GM12878 (cell line): ENCODE measurements around the gene SYNDIG1. TPM values are rescaled to one million over a fixed set of nuclear protein-coding genes. Genes with fewer than 3 reads are reported as not detected.

ENCODE experiments used
- ATAC-seq: fragments of 200-7000 bp; cut with Tn5 transposase; 3 replicates; pipeline ENCODE4 v1.9.1; 2020; ENCODE audit warnings: mild to moderate bottlenecking, moderate library complexity
- BruUV-seq: library from RNA; stranded (reverse); fragments of 400-500 nt; replicated peaks from 2 replicates; lab custom pipeline; 2021; lab: Mats Ljungman, UMichigan
- CTCF ChIA-PET: fragments of 300-600 bp; sonication (Branson Sonifier 250); formaldehyde crosslinking; extraction: SDS; loops from one replicate; lab custom pipeline; 2021; ENCODE audit warnings: inconsistent platforms; lab: Yijun Ruan, JAX
- POLR2A ChIA-PET: fragments of 350-600 bp; formaldehyde crosslinking; extraction: SDS; loops from one replicate; lab custom pipeline; 2021; ENCODE audit warnings: inconsistent platforms; lab: Charles Lee
- RAD21 ChIA-PET: fragments of 300-600 bp; sonication (Branson Sonifier 250); formaldehyde crosslinking; loops from one replicate; lab custom pipeline; 2023; ENCODE audit warnings: antibody characterized with exemption; ENCODE audit not compliant: unreplicated experiment; lab: Charles Lee
- SMC1A ChIA-PET: fragments of 300-600 bp; sonication (Branson Sonifier 250); formaldehyde crosslinking; loops from one replicate; lab custom pipeline; 2023; ENCODE audit not compliant: unreplicated experiment, uncharacterized antibody; lab: Charles Lee
- DNase-seq: peaks from one replicate; pipeline ENCODE4 v3.0.0-alpha.2; 2011; ENCODE audit warnings: low read depth, low spot score
- FAIRE-seq: peaks from 3 replicates; lab custom pipeline; 2011; peaks lifted over from hg19 to GRCh38; lab: Jason Lieb, UNC
- H2AFZ ChIP-seq: 2 replicates; pipeline ENCODE4 v1.6.0; 2011; ENCODE audit warnings: low read depth, low read length, control low read depth; ENCODE audit not compliant: control insufficient read depth
- H3K27ac ChIP-seq: 2 replicates; pipeline ENCODE4 v1.5.1; 2011; ENCODE audit warnings: control low read depth; ENCODE audit not compliant: control insufficient read depth, insufficient read depth
- H3K27me3 ChIP-seq, 2 experiments: replicated peaks in 1 of 2; 2 replicates each; pipeline versions ENCODE4 v1.6.0 to v1.6.1; 2011; ENCODE audit warnings: low read length in 1 of 2; ENCODE audit not compliant: control insufficient read depth in 2 of 2, insufficient read depth in 2 of 2
- H3K36me3 ChIP-seq, 2 experiments: 2 replicates each; pipeline ENCODE4 v1.5.1; 2011; ENCODE audit warnings: low read length in 1 of 2; ENCODE audit not compliant: control insufficient read depth in 2 of 2, insufficient read depth in 2 of 2
- H3K4me1 ChIP-seq: 2 replicates; pipeline ENCODE4 v1.6.1; 2011; ENCODE audit warnings: mild to moderate bottlenecking, low read length, moderate library complexity, mixed read lengths; ENCODE audit not compliant: control insufficient read depth, insufficient read depth
- H3K4me2 ChIP-seq: 2 replicates; pipeline ENCODE4 v1.6.0; 2011; ENCODE audit warnings: control low read depth; ENCODE audit not compliant: control insufficient read depth, insufficient read depth
- H3K4me3 ChIP-seq: fragments of 200-600 bp; sonication (generic); 2 replicates; pipeline ENCODE4 v1.5.1; 2016
- H3K79me2 ChIP-seq: 2 replicates; pipeline ENCODE4 v1.6.0; 2011; ENCODE audit warnings: low read length; ENCODE audit not compliant: control insufficient read depth, insufficient read depth
- H3K9ac ChIP-seq: 2 replicates; pipeline ENCODE4 v1.8.0; 2011; ENCODE audit warnings: low read length, control low read depth, mixed read lengths; ENCODE audit not compliant: control insufficient read depth, insufficient read depth
- H3K9me3 ChIP-seq: replicated peaks from 3 replicates; pipeline ENCODE4 v1.5.1; 2011; ENCODE audit warnings: mild to moderate bottlenecking, low read length; ENCODE audit not compliant: control insufficient read depth, insufficient read depth
- H4K20me1 ChIP-seq: 2 replicates; pipeline ENCODE4 v1.6.0; 2011; ENCODE audit not compliant: control insufficient read depth, insufficient read depth
- CBX3 ChIP-seq: fragments of 200-600 bp; sonication (generic); IDR thresholded peaks from 2 replicates; pipeline ENCODE4 v1.6.1; 2016; ENCODE audit warnings: low read depth, borderline replicate concordance
- CBX5 ChIP-seq: sonication (generic); IDR thresholded peaks from 2 replicates; pipeline ENCODE4 v1.6.1; 2016; ENCODE audit warnings: low read depth, moderate library complexity, mild to moderate bottlenecking, inconsistent platforms
- CREM ChIP-seq: IDR thresholded peaks from 2 replicates; pipeline ENCODE4 v1.6.1; 2014; ENCODE audit warnings: antibody characterized with exemption, low read depth
- HCFC1 ChIP-seq: fragments of 150-350 bp; IDR thresholded peaks from 2 replicates; pipeline ENCODE4 v1.6.1; 2014; ENCODE audit warnings: low read length
- HDAC6 ChIP-seq: fragments of 200-600 bp; sonication (generic); IDR thresholded peaks from one replicate; pipeline ENCODE4 v1.8.0; 2017; ENCODE audit warnings: antibody characterized with exemption; ENCODE audit not compliant: unreplicated experiment
- KLF5 ChIP-seq: fragments of 450-650 bp; IDR thresholded peaks from 2 replicates; pipeline ENCODE4 v1.6.1; 2014; ENCODE audit warnings: mild to moderate bottlenecking; ENCODE audit not compliant: partially characterized antibody
- LARP7 ChIP-seq: fragments of 450-650 bp; IDR thresholded peaks from 2 replicates; pipeline ENCODE4 v1.6.1; 2017; ENCODE audit warnings: mild to moderate bottlenecking
- MTA2 ChIP-seq: fragments of 450-650 bp; IDR thresholded peaks from 2 replicates; pipeline ENCODE4 v1.6.1; 2016; ENCODE audit warnings: low read depth, mild to moderate bottlenecking, moderate library complexity
- MXI1 ChIP-seq: fragments of 150-350 bp; IDR thresholded peaks from 2 replicates; pipeline ENCODE4 v1.6.1; 2011; ENCODE audit warnings: low read depth, mild to moderate bottlenecking, inconsistent platforms, low read length, improper control_type of control experiment
- NR2F1 ChIP-seq: fragments of 450-650 bp; conservative IDR thresholded peaks from 2 replicates; pipeline ENCODE4 v1.6.1; 2017; ENCODE audit warnings: mild to moderate bottlenecking
- PML ChIP-seq: IDR thresholded peaks from 2 replicates; pipeline ENCODE4 v1.6.1; 2012; ENCODE audit warnings: low read length, inconsistent platforms
- POU2F2 ChIP-seq: IDR thresholded peaks from 3 replicates; pipeline ENCODE4 v1.6.1; 2011; ENCODE audit warnings: low read depth, mild to moderate bottlenecking, low read length, borderline replicate concordance
- RAD21 ChIP-seq: IDR thresholded peaks from 2 replicates; pipeline ENCODE4 v1.6.1; 2011; ENCODE audit warnings: mild to moderate bottlenecking, low read depth, low read length, moderate library complexity; ENCODE audit not compliant: insufficient read depth
- RELB ChIP-seq: fragments of 450-650 bp; IDR thresholded peaks from 2 replicates; pipeline ENCODE4 v1.6.1; 2017; ENCODE audit warnings: low read depth, mild to moderate bottlenecking, moderate library complexity
- SREBF1 ChIP-seq: IDR thresholded peaks from 2 replicates; pipeline ENCODE4 v1.6.1; 2012; ENCODE audit warnings: mild to moderate bottlenecking, low read length
- SRF ChIP-seq, 2 experiments: IDR thresholded peaks; 2 replicates each; pipeline ENCODE4 v1.6.1; 2011; ENCODE audit warnings: low read depth in 2 of 2, low read length in 2 of 2, mild to moderate bottlenecking in 1 of 2, moderate library complexity in 1 of 2
- USF1 ChIP-seq: IDR thresholded peaks from 2 replicates; pipeline ENCODE4 v1.6.1; 2011; ENCODE audit warnings: borderline replicate concordance, low read depth, mild to moderate bottlenecking, moderate library complexity, mixed read lengths, low read length; ENCODE audit not compliant: insufficient read depth; ENCODE audit errors: extremely low read length
- YBX1 ChIP-seq: fragments of 450-650 bp; IDR thresholded peaks from 2 replicates; pipeline ENCODE4 v1.6.1; 2016; ENCODE audit warnings: antibody characterized with exemption
- YY1 ChIP-seq: IDR thresholded peaks from 2 replicates; pipeline ENCODE4 v1.6.1; 2011; ENCODE audit warnings: low read depth, mild to moderate bottlenecking, low read length
- ZBTB4 ChIP-seq: fragments of 450-650 bp; formaldehyde crosslinking; IDR thresholded peaks from 2 replicates; pipeline ENCODE4 v1.4.0; 2022; ENCODE audit warnings: mild to moderate bottlenecking, moderate library complexity
- ZNF217 ChIP-seq: fragments of 450-650 bp; IDR thresholded peaks from 2 replicates; pipeline ENCODE4 v1.6.1; 2017; ENCODE audit warnings: antibody characterized with exemption, mild to moderate bottlenecking
- WGBS: methylation state at CpG from one replicate; pipeline ENCODE4 v1.1.6; 2016; ENCODE audit warnings: low lambda C conversion rate; ENCODE audit not compliant: insufficient replicate concordance, insufficient coverage; ENCODE audit errors: missing lambda C conversion rate; 5-methylcytosine and 5-hydroxymethylcytosine counted together
- in situ Hi-C: fragments of 300-500 bp; cut with MboI; formaldehyde crosslinking; loops from 9 replicates; pipeline ENCODE4 v1.14.3; 2018; ENCODE audit warnings: mixed read lengths
- intact Hi-C: fragments of 100-400 bp; cut with micrococcal nuclease; formaldehyde crosslinking; loops from one replicate; pipeline ENCODE4 v1.14.2; 2022; ENCODE audit not compliant: unreplicated experiment
- polyA plus RNA-seq, 11 experiments: library from polyadenylated mRNA; depleted of rRNA in 4 of 11; unstranded in 6 of 11; stranded (reverse) in 5 of 11; fragments of >200 nt; fragmentation: Nextera tagmentation in 4 of 11; fragmentation: Illumina TruSeq in 1 of 11; extraction: Ambion mirVana in 4 of 11; extraction: Trizol in 1 of 11; gene quantifications; 1 replicate in 1 of 11; 2 replicates in 10 of 11; pipeline versions ENCODE4 v1.2.1 to v1.2.3, GENCODE V29; 2011 to 2016; ENCODE audit warnings: inconsistent platforms in 2 of 11, missing spikeins in 2 of 11, low read depth in 1 of 11
- total RNA-seq, 4 experiments: library from RNA; depleted of rRNA in 3 of 4; stranded (reverse); fragments of >200 nt in 3 of 4; fragmentation: Illumina TruSeq in 1 of 4; extraction: Trizol in 1 of 4; gene quantifications; 2 replicates each; pipeline versions ENCODE4 v1.2.1 to v1.2.3, GENCODE V29; 2013 to 2021

Gene SYNDIG1
- total and polyA plus RNA-seq, 10 of the 15 experiments (the other 5 are each of a cell fraction or from before 2014, with no cell fraction given) = not detected

DNA sequence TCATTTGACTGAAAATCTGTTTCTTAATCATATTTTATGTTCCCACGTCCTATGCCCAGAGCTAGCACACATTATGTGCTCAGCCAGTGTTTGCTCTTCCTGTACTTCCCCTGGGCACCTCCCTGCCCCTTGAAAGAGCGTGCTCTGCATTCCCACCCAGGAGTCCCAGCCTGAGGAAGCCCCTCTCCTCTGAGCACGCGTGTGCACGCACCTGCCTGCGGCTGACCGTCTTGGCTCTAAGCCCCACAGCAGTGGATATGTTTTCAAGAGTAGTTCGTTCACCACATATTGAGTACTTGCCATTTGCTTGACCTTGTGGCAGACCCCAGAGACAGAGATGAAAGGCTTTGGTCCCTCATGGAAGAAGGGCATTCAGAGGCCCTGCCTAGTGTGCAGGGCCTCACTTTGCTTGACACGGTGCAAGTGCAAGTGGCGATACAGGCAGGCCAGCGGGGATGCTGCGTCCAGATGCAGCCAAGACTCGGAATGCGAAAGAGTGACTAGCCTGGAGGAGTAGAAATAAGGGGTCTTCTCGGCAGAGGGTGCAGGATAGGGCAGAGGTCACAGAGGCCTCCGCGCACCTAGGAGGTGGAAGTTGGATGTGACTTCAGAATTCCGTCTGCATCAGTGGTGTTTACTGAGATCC lies 14.1 kb downstream of the SYNDIG1 start (continued):
- no peak for TF ChIP-seq POU2F2
- TF ChIP-seq SREBF1 = no peak
- no peak for TF ChIP-seq MTA2
- no peak for TF ChIP-seq MXI1
- TF ChIP-seq USF1 = no peak
- no peak for TF ChIP-seq YY1

- BruUV-seq = no TSS peak
- intact Hi-C loops (no loop called here), in situ Hi-C loops (no loop called here)
- Histone ChIP-seq H4K20me1 (no peaks in the 10 kb centered on the region), H3K4me2 (no peak overlapping the region), H3K4me3 (no peak overlapping the region), H3K9me3 (no peaks in the 10 kb centered on the region), H3K79me2 (no peaks in the 10 kb centered on the region), H3K27me3 (no peaks in the 10 kb centered on the region), H3K36me3 (no peaks in the 10 kb centered on the region), H3K4me1 (no peaks in the 10 kb centered on the region), H2AFZ (no peak overlapping the region), H3K27ac (no peak overlapping the region), H3K9ac (no peak overlapping the region)
- ChIA-PET CTCF (no interaction called here), POLR2A (no interaction called here), RAD21 (no interaction called here), SMC1A (no interaction called here)
- FAIRE-seq (no peak), DNase-seq (no peak), ATAC-seq (no peak)
- 22% methylated on average over 8 of the region's 8 CpGs for WGBS
- TF ChIP-seq HDAC6 = no peak
- no peak for TF ChIP-seq YBX1
- TF ChIP-seq KLF5 = no peak
- TF ChIP-seq SREBF1 = no peak
- no peak for TF ChIP-seq CBX5
- TF ChIP-seq CREM = no peak
- no peak for TF ChIP-seq ZNF217
- no peak for TF ChIP-seq SRF (IDR thresholded peaks at IDR 0.05; ENCODE audit: low read depth in 2 of 2, low read length in 2 of 2)
- no peak for TF ChIP-seq ZBTB4
- no peak for TF ChIP-seq LARP7
- no peak for TF ChIP-seq RAD21
- TF ChIP-seq PML = no peak
- TF ChIP-seq HCFC1 = no peak
- no peak for TF ChIP-seq RELB
- no peak for TF ChIP-seq CBX3
- TF ChIP-seq NR2F1 = no peak
Observed at GRCh38 chr20:24484081-24484450, 14.6 kb downstream of the SYNDIG1 start.
